ENCODE measurements around the gene PLB1.

Gene PLB1

DNA sequence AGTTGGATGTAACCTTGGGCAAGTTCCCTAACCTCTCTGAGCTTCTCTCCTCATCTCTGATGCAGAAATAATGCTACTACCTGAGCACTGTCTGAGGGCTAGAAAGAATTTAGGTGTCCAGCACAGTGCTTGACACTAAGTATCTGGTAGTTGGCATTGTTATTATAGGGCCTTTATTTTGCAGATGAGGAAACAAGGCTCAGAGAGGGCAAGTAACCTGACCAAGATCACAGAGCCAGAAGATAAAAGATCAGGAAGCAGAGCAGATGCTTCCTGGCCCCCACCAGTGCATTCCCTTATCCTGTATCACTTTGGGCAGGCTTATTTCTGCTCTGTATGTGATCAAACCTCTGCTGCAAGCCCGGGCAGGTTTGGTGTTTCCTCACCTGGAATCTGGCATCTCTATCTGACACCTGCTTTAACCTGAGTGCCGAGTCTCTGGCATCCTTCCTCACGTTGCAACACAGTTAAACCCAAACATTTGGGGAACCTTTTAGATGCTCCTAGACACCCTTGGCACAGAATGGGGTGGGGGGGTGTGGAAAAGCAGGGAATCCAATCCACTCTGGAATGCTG is 69.9 kb downstream of the PLB1 start:
- no peak for DNase-seq

- peak; percentile 93 for DNase-seq
Observed at GRCh38 chr2:28566521-28567041, 70.7 kb downstream of the PLB1 start.

DNA sequence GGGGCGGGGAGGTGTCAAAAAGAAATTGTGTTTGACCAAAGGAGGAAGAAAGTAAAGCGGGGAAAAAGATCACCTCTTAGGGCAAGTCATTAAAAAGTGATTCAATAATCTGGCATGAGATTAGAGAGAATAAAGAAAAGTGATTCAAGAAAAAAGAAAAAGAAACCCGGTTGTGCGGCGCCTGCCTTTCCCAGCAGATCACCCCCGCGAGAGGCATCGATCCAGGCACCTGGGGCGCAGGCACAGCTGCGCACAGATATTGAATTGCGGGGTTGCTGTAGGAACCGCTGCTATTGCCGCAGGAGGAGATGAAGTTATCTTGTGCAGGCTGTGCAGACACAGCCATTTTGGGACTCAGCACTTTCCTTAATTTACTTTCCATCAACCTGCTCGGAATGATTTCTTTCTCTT is 71.2 kb downstream of the PLB1 start:
- no peak for DNase-seq

GRCh38 chr2:28568036-28568435 is 72.2 kb downstream of the PLB1 start:
- DNase-seq: no peak

- no peak for DNase-seq
Observed at GRCh38 chr2:28568533-28568932, 72.7 kb downstream of the PLB1 start.

DNA sequence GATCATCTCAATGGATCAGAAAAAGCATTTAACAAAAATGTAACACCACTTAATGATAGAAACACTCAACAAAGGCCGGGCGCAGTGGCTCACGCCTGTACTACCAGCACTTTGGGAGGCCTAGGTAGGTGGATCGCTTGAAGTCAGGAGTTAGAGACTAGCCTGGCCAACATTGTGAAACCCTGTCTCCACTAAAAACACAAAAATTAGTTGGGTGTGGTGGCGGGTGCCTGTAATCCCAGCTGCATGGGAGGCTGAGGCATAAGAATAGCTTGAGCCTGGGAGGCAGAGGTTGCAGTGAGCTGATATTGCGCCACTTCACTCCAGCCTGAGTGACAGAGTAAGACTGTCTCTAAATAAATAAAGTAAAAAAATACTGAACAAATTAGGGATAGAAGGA is 74.6 kb downstream of the PLB1 start:
- DNase-seq: no peak

DNA sequence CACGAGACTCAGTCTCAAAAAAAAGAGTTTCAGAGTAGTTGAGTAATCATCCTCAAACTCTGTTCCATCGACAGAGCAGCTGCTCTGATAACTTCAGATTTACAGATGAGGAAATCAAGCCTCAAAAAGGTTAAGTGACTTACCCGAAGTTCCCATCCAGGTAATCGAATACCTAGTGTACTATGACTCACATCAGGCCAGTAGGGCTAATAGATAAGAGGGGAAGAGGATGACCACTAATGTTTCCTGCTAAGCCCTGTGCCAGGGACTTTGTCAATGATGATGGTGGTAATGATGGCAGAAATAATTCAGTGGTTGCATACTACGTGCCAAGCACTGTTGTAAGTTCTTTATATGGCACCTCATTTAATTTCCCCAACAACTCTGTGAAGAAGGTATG is 80.9 kb downstream of the PLB1 start:
- DNase-seq: no peak

- DNase-seq: no peak
Observed at GRCh38 chr2:28577791-28578680, 82.2 kb downstream of the PLB1 start.

DNA sequence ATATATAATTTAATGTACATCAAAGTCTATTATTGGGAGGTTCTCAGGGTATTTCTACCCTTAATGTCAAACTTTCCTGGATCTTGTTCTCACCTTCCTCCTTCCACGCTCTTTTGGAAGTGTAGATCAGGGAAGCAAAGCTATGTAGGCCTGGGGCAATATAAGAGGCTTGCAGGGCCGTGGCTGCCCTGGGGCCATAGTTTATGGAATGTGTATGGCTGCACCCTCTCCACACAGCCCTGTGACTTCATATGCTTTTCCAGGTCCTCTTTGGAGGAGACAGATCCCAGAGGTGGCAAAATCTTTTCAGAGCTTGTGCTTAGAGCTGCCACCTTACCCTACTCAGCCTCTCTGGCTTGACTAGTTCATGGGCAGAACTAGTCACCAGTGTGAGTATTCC is 82.9 kb downstream of the PLB1 start:
- DNase-seq: no peak

DNA sequence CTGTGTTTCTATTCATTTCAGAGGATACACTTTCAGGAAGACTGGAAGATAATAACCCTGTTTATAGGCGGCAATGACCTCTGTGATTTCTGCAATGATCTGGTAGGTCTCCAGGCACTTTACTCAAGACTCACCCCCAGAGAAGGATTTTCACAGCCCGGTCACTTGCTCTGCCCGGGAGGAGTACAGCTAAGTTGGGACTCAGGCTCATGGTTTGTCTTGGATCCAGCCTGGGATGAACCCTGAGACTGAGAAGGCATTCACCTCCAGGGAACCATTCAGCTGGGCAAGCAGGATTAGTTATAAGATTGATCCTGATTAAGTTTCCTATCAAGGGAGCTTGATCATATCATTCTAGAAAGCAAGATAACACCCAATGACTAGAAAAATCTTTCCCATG is 83.7 kb downstream of the PLB1 start:
- no peak for DNase-seq

DNA sequence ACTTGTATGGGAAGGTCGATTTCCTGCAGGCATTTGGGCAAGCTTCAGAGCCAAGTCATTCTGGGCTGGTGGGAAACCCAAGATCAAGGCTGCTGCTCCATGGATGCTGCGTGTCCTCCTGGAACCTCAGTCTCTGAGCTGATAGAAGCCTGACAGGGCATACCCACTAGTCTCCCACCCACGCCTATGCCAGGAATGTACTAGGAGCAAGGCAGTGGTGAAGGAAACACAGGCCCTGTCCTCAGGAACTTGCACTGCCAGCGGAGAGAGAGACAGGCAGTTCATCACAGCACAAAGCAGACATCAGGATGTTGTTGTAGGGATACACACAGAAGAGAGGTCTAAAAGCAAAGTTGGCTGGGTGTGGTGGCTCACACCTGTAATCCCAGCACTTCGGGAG is 84.2 kb downstream of the PLB1 start:
- DNase-seq: no peak

DNA sequence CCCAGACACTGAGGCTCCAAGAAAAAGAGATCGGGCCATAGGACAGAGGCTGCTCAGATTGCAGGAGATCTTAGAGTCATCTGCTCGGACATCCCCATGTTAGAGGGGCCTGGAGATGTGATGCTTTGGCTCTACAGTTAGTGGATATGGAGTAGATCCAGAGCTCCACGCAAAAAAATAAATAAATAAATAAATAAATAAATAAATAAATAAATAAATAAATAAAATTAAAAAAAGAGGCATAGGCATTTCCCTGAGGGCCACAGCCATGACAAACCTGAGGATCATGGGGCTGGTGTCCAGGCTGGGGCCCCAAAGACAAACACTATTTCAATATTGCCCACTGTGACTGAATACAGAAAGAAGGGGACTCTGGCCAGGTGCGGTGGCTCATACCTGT is 85.5 kb downstream of the PLB1 start:
- no peak for DNase-seq

- no peak for DNase-seq
Observed at GRCh38 chr2:28582152-28582551, 86.3 kb downstream of the PLB1 start.

- no peak for DNase-seq
Observed at GRCh38 chr2:28582595-28582994, 86.7 kb downstream of the PLB1 start.

GRCh38 chr2:28583899-28584553 is 88.2 kb downstream of the PLB1 start:
- peak; percentile 72 for DNase-seq

DNA sequence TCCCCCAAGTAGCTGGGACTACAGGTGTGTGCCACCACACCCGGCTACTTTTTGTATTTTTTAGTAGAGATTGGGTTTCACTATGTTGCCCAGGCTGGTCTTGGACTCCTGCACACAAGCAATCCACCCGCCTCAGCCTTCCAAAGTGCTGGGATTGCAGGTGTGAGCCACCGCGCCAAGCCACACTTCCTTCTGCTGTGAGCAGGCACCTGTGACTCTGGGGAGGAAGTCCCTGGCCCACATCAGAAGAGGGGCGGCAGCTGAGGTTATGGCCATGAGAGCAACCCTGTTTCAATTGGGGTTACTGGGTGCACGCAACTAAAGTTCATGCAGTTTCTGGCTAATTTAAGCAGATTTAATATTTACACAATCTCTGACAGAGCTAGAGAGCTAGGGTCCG is 91.0 kb downstream of the PLB1 start:
- peak; percentile 78 for DNase-seq

DNA sequence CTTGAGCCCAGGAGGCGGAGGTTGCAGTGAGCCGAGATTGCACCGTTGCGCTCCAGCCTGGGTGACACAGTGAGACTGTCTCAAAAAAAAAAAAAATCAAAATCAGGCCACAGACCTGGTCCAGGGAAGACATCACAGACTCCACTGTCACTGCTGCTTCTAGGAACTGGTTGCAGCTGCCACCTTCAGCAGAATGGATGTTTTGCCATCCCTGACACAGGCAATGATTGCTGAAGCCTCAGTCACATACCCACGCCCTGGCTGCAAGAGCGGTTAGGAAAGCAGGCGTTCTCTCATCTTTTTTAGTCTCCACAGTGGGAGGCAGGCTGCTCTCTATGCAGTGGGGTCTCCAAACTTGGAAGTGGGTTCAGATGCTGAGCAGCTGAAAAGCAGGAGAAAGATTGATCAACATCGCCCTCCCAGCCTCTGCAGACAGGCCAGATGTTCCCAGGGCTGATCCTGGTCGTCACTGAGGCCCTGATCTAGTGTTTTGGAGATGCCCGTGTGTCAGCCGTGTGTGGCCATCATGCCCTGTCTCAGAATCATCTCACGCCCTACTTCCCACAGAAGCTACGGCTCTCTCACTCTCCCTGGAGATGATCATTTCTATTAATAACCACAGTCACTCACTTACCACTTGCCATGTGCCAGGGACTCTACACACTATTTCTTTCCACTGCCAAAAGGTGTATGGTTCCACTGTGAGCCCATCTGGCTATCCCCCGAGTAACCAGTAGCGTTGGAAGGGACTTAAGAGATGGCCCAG is 91.8 kb downstream of the PLB1 start:
- no peak for DNase-seq

GRCh38 chr2:28588292-28588670 is 92.4 kb downstream of the PLB1 start:
- no peak for DNase-seq

DNA sequence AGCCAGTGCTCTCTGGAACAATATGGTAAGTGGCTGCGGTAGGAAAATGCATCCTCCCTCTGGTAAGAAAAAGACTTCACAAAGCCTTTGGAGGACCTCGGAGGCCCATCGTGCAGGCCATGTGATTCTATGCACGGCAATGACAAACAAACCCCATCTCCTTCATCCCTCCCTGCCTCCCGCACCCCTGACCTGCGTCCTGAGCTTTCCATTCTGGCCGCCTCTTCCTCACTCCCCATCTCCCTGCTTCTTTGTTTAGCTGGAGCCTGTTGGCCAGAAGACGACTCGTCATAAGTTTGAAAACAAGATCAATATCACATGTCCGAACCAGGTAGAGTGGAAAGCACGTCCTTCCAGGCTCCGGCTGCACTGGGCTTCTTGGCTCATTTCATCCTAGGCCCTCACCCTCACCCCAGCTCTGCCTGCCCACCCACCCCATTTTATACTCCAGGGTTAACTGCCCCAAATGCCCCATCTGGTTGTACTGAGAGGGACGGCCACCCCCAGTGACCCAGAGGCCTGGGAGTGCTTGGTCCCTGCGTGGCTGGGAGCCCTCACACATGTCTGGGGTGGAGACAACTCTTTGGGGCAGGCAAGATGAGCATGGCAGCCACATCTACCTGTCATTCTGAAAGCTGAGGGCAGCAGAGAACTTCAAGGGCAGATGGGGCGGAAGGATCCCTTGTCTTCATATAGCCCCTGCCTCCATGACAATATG is 94.0 kb downstream of the PLB1 start:
- no peak for DNase-seq

DNA sequence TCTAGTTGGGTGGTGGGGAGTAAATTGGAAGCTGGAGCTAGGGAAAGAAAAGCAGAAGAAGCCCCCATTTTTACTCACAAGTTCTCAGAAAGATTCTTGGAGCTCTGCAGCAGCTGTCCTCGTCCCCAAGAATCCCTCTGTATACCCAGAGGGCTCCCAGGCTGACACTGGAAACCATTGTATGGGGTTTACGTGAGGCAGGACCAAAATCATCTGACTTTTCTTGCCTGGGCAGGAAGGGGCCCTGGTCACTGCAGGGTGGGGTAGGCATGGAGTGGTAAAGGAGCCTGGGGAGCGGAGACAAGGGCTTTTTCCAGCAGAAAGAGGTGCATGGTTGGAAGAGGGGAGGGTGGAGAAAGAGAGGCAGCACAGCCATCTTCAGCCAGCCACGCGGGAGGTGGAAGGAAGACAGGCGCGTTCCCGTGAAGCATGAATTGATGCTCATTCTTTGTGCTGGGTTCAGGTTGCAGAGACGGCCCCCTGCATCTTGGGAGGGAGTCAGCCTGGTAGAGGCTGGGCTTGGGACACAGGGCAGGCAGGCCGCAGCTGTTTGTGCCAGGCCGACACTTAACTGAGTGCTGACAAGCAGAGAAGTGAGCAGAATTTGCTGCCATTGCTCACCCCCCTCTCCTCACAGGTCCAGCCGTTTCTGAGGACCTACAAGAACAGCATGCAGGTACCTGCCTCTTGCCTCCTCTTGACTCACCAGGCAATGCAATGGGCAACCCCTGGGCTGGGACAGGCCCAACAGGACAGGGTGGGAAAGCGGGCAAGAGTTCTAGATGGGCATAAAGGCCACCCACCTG is 94.8 kb downstream of the PLB1 start:
- DNase-seq: no peak

DNA sequence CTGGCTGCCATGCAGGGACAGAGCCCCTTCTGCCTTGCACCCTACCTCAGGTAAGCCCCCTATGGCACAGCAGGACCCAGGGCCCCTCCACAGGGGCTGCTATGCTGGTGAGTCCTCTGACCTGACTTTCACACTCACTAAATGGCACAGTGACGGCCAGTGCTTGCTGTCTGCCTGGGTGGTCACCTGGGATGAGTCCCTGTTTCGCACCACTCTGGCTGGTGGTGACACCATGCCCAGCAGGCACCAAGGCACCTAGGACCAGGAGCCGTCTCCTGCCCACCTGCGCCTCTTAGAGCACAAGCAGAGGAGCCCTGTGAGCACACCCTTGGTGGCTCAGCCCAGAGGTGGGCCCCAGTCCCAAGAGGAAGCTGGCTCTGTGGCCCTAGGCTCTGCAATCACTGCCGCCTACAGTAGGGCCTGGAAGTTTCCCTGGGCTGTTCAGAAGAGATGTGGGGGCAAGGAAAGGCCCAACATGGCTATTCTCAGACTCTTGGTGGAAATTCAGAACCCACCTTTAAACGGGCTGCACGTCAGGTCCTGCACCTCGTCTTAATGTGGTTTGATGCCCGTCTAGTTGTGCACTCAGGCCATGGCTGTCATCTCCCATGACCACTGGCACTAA is 96.0 kb downstream of the PLB1 start:
- DNase-seq: no peak

All from CD4-positive, alpha-beta T cell treated with Interleukin-17A for 4 hours (primary cell).